Trophoblast cell (in vitro differentiated cells and primary cell): ENCODE data around the gene CHCHD4.

Experiments
- DNase-seq, 2 donors: peaks; one replicate each; pipeline ENCODE4 v3.0.0-alpha.2; 2016
- H2AFZ ChIP-seq: 2 replicates; pipeline ENCODE4 v1.6.1; 2013; ENCODE audit warnings: low read length, moderate library complexity, mild to moderate bottlenecking; ENCODE audit not compliant: insufficient read depth, poor library complexity
- H2AK5ac ChIP-seq: 2 replicates; pipeline ENCODE4 v1.6.1; 2013; ENCODE audit warnings: mild to moderate bottlenecking, low read length
- H2BK120ac ChIP-seq: 2 replicates; pipeline ENCODE4 v1.6.1; 2013; ENCODE audit warnings: low read length, mild to moderate bottlenecking, moderate library complexity; ENCODE audit not compliant: insufficient read depth, poor library complexity
- H2BK12ac ChIP-seq: 2 replicates; pipeline ENCODE4 v1.6.1; 2013; ENCODE audit warnings: mild to moderate bottlenecking, low read length, moderate library complexity
- H2BK5ac ChIP-seq: 2 replicates; pipeline ENCODE4 v1.6.1; 2013; ENCODE audit warnings: low read length, low read depth, moderate library complexity, mild to moderate bottlenecking; ENCODE audit not compliant: poor library complexity
- H3K14ac ChIP-seq: 2 replicates; pipeline ENCODE4 v1.6.1; 2013; ENCODE audit warnings: mild to moderate bottlenecking, low read length
- H3K18ac ChIP-seq: 2 replicates; pipeline ENCODE4 v1.6.1; 2013; ENCODE audit warnings: mild to moderate bottlenecking, low read length
- H3K23ac ChIP-seq: 2 replicates; pipeline ENCODE4 v1.6.1; 2013; ENCODE audit warnings: low read length
- H3K27ac ChIP-seq: 2 replicates; pipeline ENCODE4 v1.5.1; 2013; ENCODE audit warnings: low read depth, mild to moderate bottlenecking, inconsistent platforms, low read length, moderate library complexity
- H3K27me3 ChIP-seq: 2 replicates; pipeline ENCODE4 v1.6.1; 2013; ENCODE audit warnings: inconsistent platforms, mild to moderate bottlenecking, low read length, moderate library complexity; ENCODE audit not compliant: insufficient read depth
- H3K36me3 ChIP-seq, 2 experiments: 1 replicate in 1 of 2; 2 replicates in 1 of 2; pipeline ENCODE4 v1.6.1; 2013; ENCODE audit warnings: low read length in 2 of 2, mild to moderate bottlenecking in 2 of 2, moderate library complexity in 1 of 2; ENCODE audit not compliant: insufficient read depth in 2 of 2, control insufficient read depth in 1 of 2
- H3K4ac ChIP-seq: 2 replicates; pipeline ENCODE4 v1.6.1; 2013; ENCODE audit warnings: low read depth, mild to moderate bottlenecking, low read length, moderate library complexity
- H3K4me1 ChIP-seq, 2 experiments: 1 replicate in 1 of 2; 2 replicates in 1 of 2; pipeline ENCODE4 v1.6.1; 2013; ENCODE audit warnings: low read length in 2 of 2, mild to moderate bottlenecking in 2 of 2, moderate library complexity in 1 of 2; ENCODE audit not compliant: insufficient read depth in 2 of 2, control insufficient read depth in 1 of 2
- H3K4me2 ChIP-seq: 2 replicates; pipeline ENCODE4 v1.6.1; 2013; ENCODE audit warnings: inconsistent platforms, mild to moderate bottlenecking, low read length, moderate library complexity
- H3K4me3 ChIP-seq: 2 replicates; pipeline ENCODE4 v1.5.1; 2013; ENCODE audit warnings: mild to moderate bottlenecking, low read depth, low read length, inconsistent platforms
- H3K79me1 ChIP-seq: one replicate; pipeline ENCODE4 v1.6.1; 2013; ENCODE audit warnings: low read length
- H3K79me2 ChIP-seq: 2 replicates; pipeline ENCODE4 v1.6.1; 2013; ENCODE audit warnings: low read length, mild to moderate bottlenecking; ENCODE audit not compliant: control insufficient read depth, insufficient read depth, poor library complexity
- H3K9ac ChIP-seq: 2 replicates; pipeline ENCODE4 v1.6.1; 2013; ENCODE audit warnings: mild to moderate bottlenecking, low read length
- H3K9me3 ChIP-seq: 2 replicates; pipeline ENCODE4 v1.6.1; 2013; ENCODE audit warnings: low read depth, mild to moderate bottlenecking, control low read depth, inconsistent platforms, low read length; ENCODE audit not compliant: insufficient read depth
- H4K12ac ChIP-seq: 2 replicates; pipeline ENCODE4 v1.6.1; 2013; ENCODE audit warnings: low read depth, mild to moderate bottlenecking, low read length, moderate library complexity
- H4K8ac ChIP-seq: 2 replicates; pipeline ENCODE4 v1.6.1; 2013; ENCODE audit warnings: low read depth, mild to moderate bottlenecking, low read length, moderate library complexity
- H4K91ac ChIP-seq: one replicate; pipeline ENCODE4 v1.6.1; 2013; ENCODE audit warnings: low read depth, mild to moderate bottlenecking, low read length, moderate library complexity
- WGBS: extraction: QIAGEN DNeasy Blood & Tissue Kit; methylation state at CpG from one replicate; pipeline ENCODE4 v1.1.7; 2013; ENCODE audit warnings: missing lambda C conversion rate; ENCODE audit not compliant: insufficient read length, insufficient coverage; ENCODE audit errors: extremely low coverage; 5-methylcytosine and 5-hydroxymethylcytosine counted together

CHCHD4 gene

DNA sequence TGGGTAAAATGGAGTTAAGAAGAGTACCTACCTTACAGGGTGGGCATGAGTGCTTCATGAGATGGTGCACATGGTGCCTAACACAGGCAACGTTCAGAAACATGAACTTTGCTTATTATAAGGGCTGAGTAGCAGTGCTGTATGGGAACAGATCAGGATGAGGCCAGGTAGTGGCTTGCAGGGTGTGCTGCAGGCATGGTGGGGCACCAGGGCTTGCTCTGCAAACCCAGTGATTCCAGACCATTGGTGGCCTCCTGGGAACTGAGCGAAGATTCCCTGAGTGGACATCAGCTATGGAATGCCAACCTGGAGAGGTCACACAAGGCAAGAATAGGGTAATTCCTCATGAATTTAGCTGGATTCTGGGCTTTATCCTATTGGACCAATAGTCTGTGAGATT is 16.0 kb upstream of the CHCHD4 start:
- H3K4me3 ChIP-seq: no peak overlapping the region
- no peak overlapping the region for H2AFZ ChIP-seq
- H2AK5ac ChIP-seq: no peak overlapping the region
- no peak overlapping the region for H3K18ac ChIP-seq
- DNase-seq: no peak
- no peak overlapping the region for H2BK12ac ChIP-seq
- H3K79me2 ChIP-seq: no peaks in the 10 kb centered on the region
- H3K9me3 ChIP-seq: peaks cover 2% of the 10 kb centered on the region
- H4K91ac ChIP-seq: no peak overlapping the region
- H4K8ac ChIP-seq: no peak overlapping the region
- H3K9ac ChIP-seq: no peak overlapping the region
- no peaks in the 10 kb centered on the region for H3K27me3 ChIP-seq
- peaks cover 12 to 14% of the 10 kb centered on the region in 2 experiments for H3K4me1 ChIP-seq
- H3K4ac ChIP-seq: no peak overlapping the region
- H2BK120ac ChIP-seq: no peak overlapping the region
- H3K27ac ChIP-seq: no peak overlapping the region
- H3K4me2 ChIP-seq: no peak overlapping the region
- no peak overlapping the region for H2BK5ac ChIP-seq
- no peak overlapping the region for H4K12ac ChIP-seq
- H3K36me3 ChIP-seq: peaks cover 31 to 56% of the 10 kb centered on the region in 2 experiments
- no CpG with 5 or more reads among the region's 2 CpGs for WGBS
- H3K79me1 ChIP-seq: peaks cover 11% of the 10 kb centered on the region
- no peak overlapping the region for H3K23ac ChIP-seq
- H3K14ac ChIP-seq: no peak overlapping the region

DNA sequence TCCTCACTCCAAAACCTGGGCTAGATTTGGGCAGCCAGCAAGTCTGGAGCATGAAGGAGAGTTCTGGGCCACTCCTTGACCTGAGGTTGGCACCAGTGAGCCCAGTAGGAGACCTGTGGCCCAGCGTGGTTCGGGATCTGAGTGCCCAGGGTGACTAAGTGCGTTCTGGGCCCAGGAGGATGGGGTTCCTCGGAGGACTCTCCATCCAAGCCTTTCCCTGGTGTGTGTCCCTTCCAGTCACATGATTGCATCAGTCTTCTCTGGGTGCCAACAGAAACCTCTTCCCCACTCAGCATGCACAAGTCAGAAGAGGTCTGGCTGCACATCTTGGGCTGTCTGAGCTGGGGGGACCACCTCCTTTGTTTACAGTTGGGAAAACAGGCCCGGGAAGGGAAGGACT is 15.1 kb upstream of the CHCHD4 start:
- Histone ChIP-seq H3K18ac (no peak overlapping the region), H4K8ac (no peak overlapping the region), H3K9ac (no peak overlapping the region), H2BK120ac (no peak overlapping the region), H3K4me3 (no peak overlapping the region), H3K14ac (no peak overlapping the region), H4K91ac (no peak overlapping the region), H2BK5ac (no peak overlapping the region), H3K4ac (no peak overlapping the region), H3K9me3 (peaks cover 2% of the 10 kb centered on the region), H2AK5ac (no peak overlapping the region), H3K27me3 (no peaks in the 10 kb centered on the region), H2AFZ (no peak overlapping the region), H3K4me1 (peaks cover 6 to 9% of the 10 kb centered on the region in 2 experiments), H3K23ac (no peak overlapping the region), H3K4me2 (no peak overlapping the region), H4K12ac (no peak overlapping the region), H3K36me3 (peaks cover 39 to 60% of the 10 kb centered on the region in 2 experiments), H3K79me1 (peaks cover 6% of the 10 kb centered on the region), H3K27ac (no peak overlapping the region), H3K79me2 (no peaks in the 10 kb centered on the region), H2BK12ac (no peak overlapping the region)
- no peak for DNase-seq
- WGBS: no CpG with 5 or more reads among the region's 5 CpGs

DNA sequence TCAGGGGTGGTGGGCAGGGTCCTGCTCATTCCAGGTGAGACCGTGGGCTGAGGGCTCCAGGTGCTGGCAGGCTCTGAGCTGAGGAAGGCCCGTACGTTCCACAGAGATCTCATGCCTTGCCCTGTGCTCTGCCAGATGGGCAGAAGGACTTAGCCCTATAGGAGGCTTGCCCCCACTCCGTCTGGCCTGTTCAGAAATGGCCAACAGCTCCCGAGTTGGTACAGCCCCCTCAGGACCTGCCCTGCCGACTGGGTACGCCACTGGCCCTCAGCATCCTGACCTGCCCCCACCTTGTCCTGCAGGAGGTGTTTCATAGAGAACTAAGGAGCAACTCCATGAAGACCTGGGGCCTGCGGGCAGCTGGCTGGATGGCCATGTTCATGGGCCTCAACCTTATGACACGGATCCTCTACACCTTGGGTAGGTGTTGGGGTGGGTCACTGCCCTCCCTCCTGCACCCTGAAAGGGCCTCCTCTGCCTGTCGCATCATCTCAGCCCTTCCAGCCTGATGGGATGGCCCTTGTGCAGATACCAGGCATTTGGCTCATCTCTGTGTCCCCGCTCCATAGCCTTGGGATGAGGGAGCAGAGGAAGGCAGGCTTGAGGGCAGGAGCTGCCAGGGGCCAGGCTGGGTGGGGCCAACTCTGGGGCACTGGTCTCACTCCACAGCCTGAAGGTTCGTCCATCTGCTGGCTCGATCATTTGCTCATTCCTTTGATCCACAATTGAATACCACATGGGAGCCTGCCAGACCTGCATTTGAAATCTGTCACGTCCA is 14.4 kb upstream of the CHCHD4 start:
- Histone ChIP-seq H3K27me3 (no peaks in the 10 kb centered on the region), H4K8ac (no peak overlapping the region), H2BK5ac (no peak overlapping the region), H3K4ac (no peak overlapping the region), H3K9me3 (peaks cover 2% of the 10 kb centered on the region), H3K4me3 (no peak overlapping the region), H3K18ac (no peak overlapping the region), H3K79me2 (no peaks in the 10 kb centered on the region), H3K27ac (no peak overlapping the region), H3K79me1 (peaks cover 2% of the 10 kb centered on the region), H2AK5ac (no peak overlapping the region), H3K9ac (no peak overlapping the region), H3K4me2 (no peak overlapping the region), H4K91ac (no peak overlapping the region), H2AFZ (no peak overlapping the region), H3K36me3 (peaks cover 46 to 67% of the 10 kb centered on the region in 2 experiments), H2BK120ac (no peak overlapping the region), H3K23ac (no peak overlapping the region), H3K4me1 (peaks cover 2 to 5% of the 10 kb centered on the region in 2 experiments), H3K14ac (no peak overlapping the region), H2BK12ac (no peak overlapping the region), H4K12ac (no peak overlapping the region)
- DNase-seq: no peak
- WGBS: no CpG with 5 or more reads among the region's 14 CpGs

DNA sequence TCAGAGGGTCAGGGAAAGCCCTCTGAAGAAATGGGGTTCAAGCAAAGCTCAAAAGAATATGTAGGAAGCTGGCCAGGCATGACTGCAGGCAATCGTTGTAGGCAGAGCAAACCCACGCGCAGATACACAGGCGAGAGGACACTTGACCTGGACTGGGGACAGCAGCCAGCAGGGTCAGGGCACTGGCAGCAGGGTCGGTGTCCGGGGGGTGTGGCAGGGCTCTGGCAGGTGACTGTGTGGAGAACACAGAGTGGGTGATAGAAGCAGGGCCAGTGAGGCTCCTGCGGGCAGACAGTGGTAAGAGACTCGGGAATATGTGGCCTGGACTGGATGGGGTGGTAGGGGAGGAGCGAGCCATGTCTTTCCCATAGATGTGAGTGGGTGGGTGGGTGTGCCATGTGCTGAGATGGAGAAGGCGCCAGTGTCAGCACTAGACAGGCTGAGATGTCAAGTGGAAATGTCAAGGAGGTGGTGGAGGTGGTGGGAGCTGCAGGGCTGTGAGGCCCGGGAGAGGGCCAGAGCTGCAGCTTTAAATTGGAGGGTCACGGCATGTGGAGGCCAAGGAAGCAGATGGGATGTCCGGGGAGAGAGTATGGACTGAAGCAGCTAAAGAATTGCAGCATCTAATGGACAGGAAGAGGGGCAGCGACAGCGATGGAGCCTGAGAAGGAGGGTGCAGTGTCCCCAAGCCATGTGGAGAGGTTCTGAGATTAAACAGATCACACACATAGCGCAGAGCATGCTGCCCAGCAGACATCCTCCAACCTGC is 13.6 kb upstream of the CHCHD4 start:
- Histone ChIP-seq H2AFZ (no peak overlapping the region), H3K4ac (no peak overlapping the region)
- no CpG with 5 or more reads among the region's 16 CpGs for WGBS

More for the DNA sequence above, 13.6 kb upstream of the CHCHD4 start:
- Histone ChIP-seq H3K18ac (no peak overlapping the region), H3K4me3 (no peak overlapping the region), H3K36me3 (peaks cover 54 to 75% of the 10 kb centered on the region in 2 experiments), H3K4me2 (no peak overlapping the region), H2BK12ac (no peak overlapping the region), H4K12ac (no peak overlapping the region), H4K8ac (no peak overlapping the region), H2AK5ac (no peak overlapping the region), H3K14ac (no peak overlapping the region), H3K27me3 (no peaks in the 10 kb centered on the region), H3K9me3 (peaks cover 3% of the 10 kb centered on the region), H3K9ac (no peak overlapping the region), H3K79me1 (no peaks in the 10 kb centered on the region), H2BK120ac (no peak overlapping the region), H3K27ac (no peak overlapping the region), H2BK5ac (no peak overlapping the region), H3K4me1 (peaks cover 0 to 2% of the 10 kb centered on the region in 2 experiments), H3K79me2 (no peaks in the 10 kb centered on the region), H3K23ac (no peak overlapping the region), H4K91ac (no peak overlapping the region)
- no peak for DNase-seq
